ENCODE measurements around the gene ETV3L.

The ETV3L gene

DNA sequence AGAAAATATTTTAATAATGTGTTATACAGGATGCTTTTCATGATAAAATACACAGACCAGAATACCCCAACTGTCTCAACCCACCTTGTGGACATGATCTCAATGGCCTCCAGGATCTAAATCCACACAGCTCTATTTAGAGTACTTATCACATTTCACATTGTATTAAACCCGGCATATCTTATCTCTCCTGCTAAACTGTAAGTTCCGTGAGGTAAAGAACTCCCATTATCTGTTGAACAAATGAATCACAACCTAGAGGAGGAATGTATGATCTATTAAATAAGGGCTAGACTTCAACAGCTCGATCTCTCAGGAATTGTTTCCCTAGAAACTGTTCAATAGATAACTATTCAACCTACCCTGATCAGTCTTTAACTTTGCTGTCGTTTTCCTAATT lies 31.7 kb upstream of the ETV3L start:
- DNase-seq, result no peak

DNA sequence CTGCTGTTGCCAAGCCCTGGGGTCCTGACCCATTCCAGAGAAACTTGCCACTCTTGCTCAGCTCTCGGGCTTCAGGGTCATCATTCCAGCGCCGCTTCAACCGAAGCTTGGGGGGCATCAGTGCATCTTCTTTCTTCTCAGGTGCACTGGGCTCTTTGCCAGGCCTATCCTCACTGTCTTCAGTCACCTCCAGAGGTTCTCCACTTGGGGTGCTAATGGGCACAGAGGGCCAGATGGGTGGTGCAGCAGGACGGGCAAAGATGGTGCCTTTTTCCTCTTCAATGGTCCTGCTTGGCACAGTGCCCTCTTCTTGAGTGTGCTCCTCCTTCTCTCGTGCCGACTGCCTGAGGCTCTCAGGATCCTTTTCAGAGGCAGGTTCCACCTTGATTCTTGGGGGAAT lies 25.2 kb upstream of the ETV3L start:
- no peak for DNase-seq

GRCh38 chr1:157119448-157119847 lies 19.8 kb upstream of the ETV3L start:
- no peak for DNase-seq

DNA sequence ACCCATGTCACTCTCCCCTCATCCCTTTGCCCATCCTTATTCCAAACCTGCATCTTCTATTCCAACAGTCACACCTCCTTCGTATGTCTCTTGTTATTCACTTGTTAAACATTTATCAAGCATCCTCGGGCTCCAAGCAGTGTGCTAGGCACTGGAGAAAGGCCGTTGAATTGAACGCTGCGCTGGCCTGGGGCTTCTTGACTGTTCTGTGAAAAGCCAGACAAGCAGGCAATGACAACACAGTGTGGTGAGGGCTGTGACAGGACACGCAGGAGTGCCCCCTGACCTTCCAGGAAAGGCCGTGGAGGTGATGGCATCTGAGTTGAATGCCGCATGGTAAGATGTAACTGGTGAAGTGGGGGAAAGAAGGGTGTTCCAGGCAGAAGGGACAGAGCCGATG lies 19.4 kb upstream of the ETV3L start:
- DNase-seq, result no peak

- DNase-seq, result no peak
These were observed 18.0 kb upstream of the ETV3L start for GRCh38 chr1:157117527-157118057.

DNA sequence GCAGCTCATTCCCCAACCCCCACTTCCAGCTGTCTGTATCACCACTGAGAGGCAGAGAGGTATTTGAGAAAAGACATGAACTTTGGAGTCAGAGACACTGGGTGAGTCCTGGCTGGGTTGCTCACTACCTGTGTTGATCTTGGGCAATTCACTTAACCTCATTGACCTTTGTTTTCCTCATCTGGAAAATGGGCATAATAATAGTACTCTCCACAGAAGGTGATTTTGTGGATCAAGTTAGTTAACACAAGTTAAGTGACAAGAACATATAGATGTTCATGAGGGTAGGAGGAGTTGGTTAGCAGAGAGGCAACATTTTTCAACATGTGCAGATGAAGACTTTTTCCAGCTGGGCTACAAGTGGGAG lies 17.1 kb upstream of the ETV3L start:
- no peak for DNase-seq

- DNase-seq, result no peak
These were observed 16.5 kb upstream of the ETV3L start for GRCh38 chr1:157115851-157116736.

- no peak for DNase-seq
These were observed 15.8 kb upstream of the ETV3L start for GRCh38 chr1:157115429-157115838.

DNA sequence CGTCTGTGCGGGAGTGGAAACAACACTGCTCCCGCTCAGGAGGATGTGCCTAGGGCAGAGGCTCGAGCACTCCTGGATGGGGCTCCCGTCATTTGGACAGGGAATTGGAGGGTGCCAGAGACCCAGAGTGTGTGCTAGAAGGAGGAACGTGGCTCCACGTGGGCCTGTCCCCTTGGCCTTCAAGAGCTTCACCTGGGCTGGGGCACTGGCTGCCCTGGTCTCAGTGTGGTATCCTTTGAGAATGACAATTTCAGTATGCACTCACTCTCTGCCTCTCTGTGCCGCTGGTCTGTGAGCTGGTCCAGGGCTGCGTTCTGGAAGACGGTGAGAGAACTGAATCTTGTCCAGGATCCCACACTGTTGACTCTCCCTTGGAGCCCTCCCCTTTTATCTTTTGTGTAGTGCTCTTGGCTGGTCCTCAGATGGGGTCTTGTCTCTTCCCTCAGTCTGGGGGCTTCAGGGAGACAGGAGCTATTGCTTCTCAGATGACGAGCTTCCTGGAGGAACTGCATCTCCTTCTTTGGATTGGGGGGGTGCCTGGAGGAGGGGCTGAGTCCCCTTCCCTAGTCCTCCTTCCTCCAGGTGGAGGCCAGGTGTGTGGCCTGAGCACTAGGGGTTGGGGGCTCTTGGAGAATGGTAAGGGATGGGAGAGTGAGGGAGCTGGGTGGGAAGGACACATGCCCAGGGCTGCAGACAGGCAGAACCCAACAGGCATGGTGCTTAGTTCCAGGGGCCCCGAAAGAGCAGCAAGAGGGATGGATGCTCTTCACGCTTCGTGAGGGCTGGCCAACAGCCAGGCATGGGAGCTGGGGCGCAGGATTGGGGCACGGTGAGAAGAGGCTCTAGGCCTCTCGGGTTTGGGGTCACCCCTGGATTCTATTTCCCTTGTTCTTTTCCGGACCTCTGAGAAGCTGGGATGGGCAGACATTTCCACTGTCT lies 14.8 kb upstream of the ETV3L start:
- no peak for DNase-seq

GRCh38 chr1:157113631-157114030 lies 14.0 kb upstream of the ETV3L start:
- DNase-seq, result no peak

DNA sequence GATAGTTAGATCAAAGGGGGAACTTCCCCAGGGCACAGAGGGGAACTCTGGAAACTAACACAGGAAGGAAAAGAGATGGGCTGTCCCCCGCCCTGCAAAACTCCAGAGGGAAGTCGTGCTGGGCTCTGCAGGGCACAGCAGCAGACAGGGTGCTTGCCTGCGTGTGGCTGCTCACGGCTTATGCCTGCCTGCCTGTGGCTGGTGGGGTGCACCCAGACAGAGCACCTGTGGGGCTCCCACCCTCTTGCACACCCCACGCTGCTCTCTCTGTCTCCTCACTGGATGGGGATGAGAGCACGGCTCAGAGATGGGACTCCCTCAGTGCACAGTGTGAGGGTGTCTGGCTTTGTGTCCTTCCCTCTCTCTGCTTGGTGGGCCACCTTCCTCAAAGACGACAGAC lies 13.5 kb upstream of the ETV3L start:
- no peak for DNase-seq

DNA sequence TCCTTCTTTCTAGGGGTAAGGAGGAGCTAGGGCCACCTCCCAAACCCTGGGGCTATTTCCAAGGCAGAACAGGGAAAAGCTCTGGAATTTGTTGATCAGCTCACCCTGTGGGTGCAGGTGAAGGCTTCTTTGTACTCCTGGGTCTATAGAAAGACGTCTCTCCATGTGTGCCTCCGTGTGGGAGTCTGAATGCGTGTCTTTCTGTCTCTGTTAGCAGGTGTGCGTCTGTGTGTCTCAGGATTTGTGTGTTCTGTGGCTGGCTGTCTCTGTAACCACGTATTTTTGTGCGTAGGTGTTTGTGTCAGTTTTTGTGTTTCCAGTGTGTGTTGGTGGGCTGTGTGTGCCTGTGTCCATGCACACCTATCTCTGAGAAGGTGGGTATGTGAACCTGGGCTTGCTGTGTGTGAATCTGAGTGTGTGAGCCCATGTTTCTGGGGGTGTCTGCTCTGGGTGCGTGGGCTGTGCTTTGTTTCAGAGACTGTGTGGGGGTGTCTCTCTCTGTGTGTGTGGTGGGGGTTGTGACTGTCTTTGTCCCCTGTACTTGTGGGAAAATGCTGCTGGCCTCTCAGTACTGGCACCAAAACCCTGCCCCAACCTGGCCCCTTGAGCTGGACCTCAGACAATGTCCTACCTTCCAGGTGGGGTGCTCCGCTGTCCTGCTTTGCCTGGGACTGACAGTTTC lies 12.7 kb upstream of the ETV3L start:
- no peak for DNase-seq

- DNase-seq, result no peak
These were observed 12.0 kb upstream of the ETV3L start for GRCh38 chr1:157111396-157112165.

DNA sequence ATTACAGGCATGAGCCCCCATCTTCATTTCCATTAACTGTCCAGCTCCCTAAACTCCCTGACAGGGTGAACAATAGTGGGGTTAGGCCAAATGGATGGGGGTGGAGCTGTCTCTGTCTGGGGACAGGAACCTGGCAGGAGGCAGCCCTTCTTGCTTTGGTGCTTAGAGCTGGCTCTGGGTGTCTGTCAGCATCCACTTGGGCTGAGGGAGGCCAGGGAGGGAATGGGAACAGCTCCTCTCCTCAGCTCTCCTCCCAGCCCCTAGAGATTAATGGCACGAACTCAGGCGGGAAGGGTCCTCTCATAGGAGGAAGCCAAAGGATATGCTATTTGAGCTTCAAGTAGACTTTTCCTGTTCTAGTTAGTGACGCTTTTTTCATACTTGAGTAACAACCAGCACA lies 11.1 kb upstream of the ETV3L start:
- DNase-seq, result no peak

DNA sequence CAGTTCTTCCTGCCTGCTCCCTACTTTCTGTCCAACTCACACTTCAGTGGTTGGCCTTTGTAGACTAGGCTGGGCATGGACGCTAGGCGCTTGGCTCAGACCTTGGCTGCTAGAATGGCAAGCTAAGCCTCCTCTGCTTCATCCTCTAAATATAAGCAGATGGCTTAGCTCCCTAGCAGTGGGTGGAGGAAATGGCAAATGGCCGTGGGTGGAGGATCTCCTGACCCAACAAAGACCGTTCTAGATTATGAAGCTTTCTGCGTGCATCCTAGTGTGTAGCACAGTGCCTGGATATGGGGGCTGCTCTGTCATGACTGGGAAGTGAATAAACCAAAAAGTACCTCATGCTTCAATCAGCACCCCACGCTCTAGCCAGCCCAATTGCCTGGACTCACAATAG lies 10.4 kb upstream of the ETV3L start:
- no peak for DNase-seq

- no peak for DNase-seq
These were observed 8.8 kb upstream of the ETV3L start for GRCh38 chr1:157108448-157108847.

DNA sequence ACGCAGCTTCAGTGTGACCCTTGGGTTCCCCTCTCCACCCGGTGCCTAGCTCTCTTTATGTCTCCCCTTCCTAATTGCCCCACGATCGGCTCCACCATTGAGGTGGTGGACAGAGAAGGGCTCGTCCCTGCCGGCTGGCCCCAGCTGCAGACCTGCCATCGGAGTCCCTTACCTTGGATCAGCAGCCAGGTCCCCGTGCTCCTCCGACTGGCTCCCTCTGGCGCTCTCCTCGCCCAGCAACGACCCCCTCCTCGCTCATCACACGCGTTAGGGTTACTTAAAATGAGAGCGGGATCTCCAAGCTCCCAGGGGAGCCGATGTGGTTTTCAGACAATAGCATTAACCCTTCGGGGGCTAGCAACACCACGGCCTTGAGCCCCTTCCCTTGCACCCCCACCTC lies 8.1 kb upstream of the ETV3L start:
- DNase-seq, result no peak

DNA sequence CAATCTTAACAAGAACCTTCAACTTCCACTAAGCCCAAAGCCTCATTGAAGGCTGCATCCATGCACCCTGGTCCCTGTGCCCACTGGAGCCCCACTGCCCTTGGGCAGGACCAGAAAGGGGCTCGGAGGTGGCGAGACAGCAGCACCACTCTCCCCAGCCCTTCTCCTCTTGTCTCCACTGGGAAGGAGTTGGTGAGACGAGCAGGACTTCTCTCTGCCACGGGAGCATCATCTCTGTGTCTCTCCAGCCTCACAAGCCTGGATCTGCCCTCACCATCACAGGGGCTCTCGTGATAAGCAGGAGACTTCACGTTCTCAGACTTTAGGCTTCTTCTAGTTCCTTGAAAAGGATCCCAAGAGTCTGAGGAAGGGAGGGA lies 7.2 kb upstream of the ETV3L start:
- DNase-seq, result no peak

GRCh38 chr1:157105988-157106812 lies 6.6 kb upstream of the ETV3L start:
- no peak for DNase-seq

- DNase-seq, result no peak
These were observed 5.8 kb upstream of the ETV3L start for GRCh38 chr1:157105298-157105987.
